Measurements from ENCODE around the gene LEO1. TPM values are rescaled to one million over a fixed set of nuclear protein-coding genes. Genes with fewer than 3 reads are reported as not detected.

Gene LEO1
- total and polyA plus RNA-seq, 10 of the 15 experiments (the other 5 are each of a cell fraction or from before 2014, with no cell fraction given) = 13.6 to 50.6 (median 32.4) TPM

- TF ChIP-seq RELB (IDR thresholded peaks at IDR 0.05; ENCODE audit: low read depth) (0 out of 2 replicates have a peak, but pooled peaks have one; percentile 47), HDAC6 (IDR thresholded peaks at IDR 0.05; ENCODE audit: unreplicated experiment) (no peak), SMC3 (IDR thresholded peaks at IDR 0.05; ENCODE audit: borderline replicate concordance, low read length) (no peak), KDM1A (IDR thresholded peaks at IDR 0.05; ENCODE audit: borderline replicate concordance) (no peak), SUPT20H (IDR thresholded peaks at IDR 0.05; ENCODE audit: borderline replicate concordance, control insufficient read depth, low read depth, low read length) (no peak), MAX (IDR thresholded peaks at IDR 0.05; ENCODE audit: low read depth, low read length) (no peak), IKZF2 (IDR thresholded peaks at IDR 0.05) (peak; percentile 40 to 52; a peak in 2 of 4 replicates), DPF2 (IDR thresholded peaks at IDR 0.05) (peak; percentile 72; the same call in 1 of the 2 replicates), HDGF (IDR thresholded peaks at IDR 0.05) (no peak), CHD2 (IDR thresholded peaks at IDR 0.05; ENCODE audit: borderline replicate concordance, low read depth, low read length) (no peak), NBN (IDR thresholded peaks at IDR 0.05) (0 out of 2 replicates have a peak, but pooled peaks have one; percentile 18), USF2 (IDR thresholded peaks at IDR 0.05; ENCODE audit: borderline replicate concordance, low read depth, low read length) (no peak), TARDBP (IDR thresholded peaks at IDR 0.05; ENCODE audit: borderline replicate concordance) (no peak), YY1 (IDR thresholded peaks at IDR 0.05; ENCODE audit: low read depth, low read length) (0 out of 2 replicates have a peak, but pooled peaks have one; percentile 45), RUNX3 (IDR thresholded peaks at IDR 0.05; ENCODE audit: low read length) (peak; percentile 34; the same call in 1 of the 2 replicates), POLR2AphosphoS5 (IDR thresholded peaks at IDR 0.05; ENCODE audit: low read length) (no peak), E2F8 (IDR thresholded peaks at IDR 0.05; ENCODE audit: low read depth, partially characterized antibody) (no peak), NFYB (IDR thresholded peaks at IDR 0.05; ENCODE audit: insufficient read depth, low read depth, low read length) (peak; percentile 66), JUNB (IDR thresholded peaks at IDR 0.05) (peak; percentile 85), RAD21 (IDR thresholded peaks at IDR 0.05; ENCODE audit: insufficient read depth, low read depth, low read length) (no peak), SIN3A (IDR thresholded peaks at IDR 0.05; ENCODE audit: low read depth, low read length) (no peak), PKNOX1 (IDR thresholded peaks at IDR 0.05) (no peak), IRF4 (IDR thresholded peaks at IDR 0.05; ENCODE audit: low read depth, low read length) (peak; percentile 84), MTA3 (IDR thresholded peaks at IDR 0.05; ENCODE audit: borderline replicate concordance, low read length) (0 out of 2 replicates have a peak, but pooled peaks have one; percentile 26), SPI1 (IDR thresholded peaks at IDR 0.05; ENCODE audit: borderline replicate concordance, insufficient read depth, low read depth, low read length) (peak; percentile 88), MTA2 (IDR thresholded peaks at IDR 0.05; ENCODE audit: low read depth) (peak; percentile 51; the same call in 1 of the 2 replicates)
Observed at GRCh38 chr15:51935466-51936104, 36.0 kb downstream of the LEO1 start (continued).
